IMR-90 (cell line): ENCODE data around the gene AK3. TPM values are rescaled to one million over a fixed set of nuclear protein-coding genes. Genes with fewer than 3 reads are reported as not detected.

Source experiments
- ATAC-seq: fragments of 200-7000 bp; cut with Tn5 transposase; 2 replicates; pipeline ENCODE4 v1.9.1; 2020; ENCODE audit warnings: low read depth, mild to moderate bottlenecking, moderate library complexity
- BruUV-seq: library from RNA; stranded (reverse); fragments of 400-500 nt; replicated peaks from 2 replicates; lab custom pipeline; 2021; lab: Mats Ljungman, UMichigan
- CTCF ChIA-PET: fragments of 300-600 bp; formaldehyde crosslinking; extraction: SDS; loops from one replicate; lab custom pipeline; 2021; ENCODE audit warnings: antibody characterized with exemption; lab: Yijun Ruan, JAX
- POLR2A ChIA-PET: fragments of 300-600 bp; sonication (Branson Sonifier 250); formaldehyde crosslinking; loops from one replicate; lab custom pipeline; 2022; ENCODE audit warnings: antibody characterized with exemption; ENCODE audit not compliant: unreplicated experiment; lab: Charles Lee
- DNase-seq: peaks from one replicate; pipeline ENCODE4 v3.0.0; 2013
- H2AFZ ChIP-seq: replicated peaks from 2 replicates; pipeline ENCODE3; 2013; ENCODE audit warnings: low read length, mild to moderate bottlenecking; ENCODE audit not compliant: poor library complexity
- H2AK5ac ChIP-seq: 2 replicates; pipeline ENCODE4 v1.6.1; 2013; ENCODE audit warnings: low read depth, low read length, inconsistent platforms
- H2AK9ac ChIP-seq: replicated peaks from 2 replicates; pipeline ENCODE3; 2013; ENCODE audit warnings: mild to moderate bottlenecking, low read depth, low read length, moderate library complexity; ENCODE audit not compliant: poor library complexity
- H2BK120ac ChIP-seq: 2 replicates; pipeline ENCODE4 v1.6.1; 2013; ENCODE audit warnings: low read depth, low read length, inconsistent platforms
- H2BK15ac ChIP-seq: 3 replicates; pipeline ENCODE4 v1.6.1; 2013; ENCODE audit warnings: low read depth, low read length, inconsistent platforms
- H2BK20ac ChIP-seq: 2 replicates; pipeline ENCODE4 v1.6.1; 2013; ENCODE audit warnings: low read depth, mild to moderate bottlenecking, inconsistent platforms, low read length, moderate library complexity
- H2BK5ac ChIP-seq: 2 replicates; pipeline ENCODE4 v1.6.1; 2013; ENCODE audit warnings: mild to moderate bottlenecking, low read depth, low read length, inconsistent platforms; ENCODE audit not compliant: poor library complexity, severe bottlenecking
- H3K14ac ChIP-seq: replicated peaks from 2 replicates; pipeline ENCODE4 v1.6.1; 2013; ENCODE audit warnings: low read depth, low read length, inconsistent platforms
- H3K18ac ChIP-seq: 2 replicates; pipeline ENCODE4 v1.6.1; 2013; ENCODE audit warnings: low read depth, low read length, control low read depth
- H3K23ac ChIP-seq: 2 replicates; pipeline ENCODE4 v1.6.1; 2013; ENCODE audit warnings: low read depth, low read length, inconsistent platforms
- H3K27ac ChIP-seq: 2 replicates; pipeline ENCODE4 v1.5.1; 2013; ENCODE audit warnings: mild to moderate bottlenecking, control low read depth, low read length; ENCODE audit not compliant: insufficient read depth
- H3K27me3 ChIP-seq: 2 replicates; pipeline ENCODE4 v1.6.1; 2013; ENCODE audit warnings: low read length; ENCODE audit not compliant: control insufficient read depth, insufficient read depth
- H3K36me3 ChIP-seq: 2 replicates; pipeline ENCODE4 v1.6.1; 2013; ENCODE audit warnings: low read length, mixed read lengths; ENCODE audit not compliant: control insufficient read depth, insufficient read depth
- H3K4ac ChIP-seq: 2 replicates; pipeline ENCODE4 v1.6.1; 2013; ENCODE audit warnings: low read depth, low read length, inconsistent platforms
- H3K4me1 ChIP-seq: 2 replicates; pipeline ENCODE4 v1.6.1; 2013; ENCODE audit warnings: low read length, mixed read lengths; ENCODE audit not compliant: control insufficient read depth, insufficient read depth
- H3K4me2 ChIP-seq: 2 replicates; pipeline ENCODE4 v1.6.1; 2013; ENCODE audit warnings: low read depth, mild to moderate bottlenecking, control low read depth, low read length, moderate library complexity
- H3K4me3 ChIP-seq: 2 replicates; pipeline ENCODE4 v1.5.1; 2013; ENCODE audit warnings: low read depth, mild to moderate bottlenecking, control low read depth, low read length, moderate library complexity; ENCODE audit not compliant: insufficient read depth
- H3K56ac ChIP-seq: 2 replicates; pipeline ENCODE4 v1.6.1; 2013; ENCODE audit warnings: low read length, inconsistent platforms; ENCODE audit not compliant: insufficient read depth; ENCODE audit errors: extremely low read depth
- H3K79me1 ChIP-seq, 2 experiments: 2 replicates each; pipeline ENCODE4 v1.6.1; 2013; ENCODE audit warnings: low read length in 2 of 2, inconsistent platforms in 1 of 2, low read depth in 1 of 2
- H3K9ac ChIP-seq: 2 replicates; pipeline ENCODE4 v1.6.1; 2013; ENCODE audit warnings: low read depth, low read length, control low read depth
- H3K9me1 ChIP-seq: 2 replicates; pipeline ENCODE4 v1.6.1; 2013; ENCODE audit warnings: low read length, inconsistent platforms; ENCODE audit not compliant: insufficient read depth
- H3K9me3 ChIP-seq: 2 replicates; pipeline ENCODE4 v1.6.1; 2013; ENCODE audit warnings: low read length; ENCODE audit not compliant: control insufficient read depth, insufficient read depth
- H4K20me1 ChIP-seq: 2 replicates; pipeline ENCODE4 v1.6.1; 2013; ENCODE audit warnings: low read length, inconsistent platforms; ENCODE audit not compliant: insufficient read depth
- H4K5ac ChIP-seq: 2 replicates; pipeline ENCODE4 v1.6.1; 2013; ENCODE audit warnings: mild to moderate bottlenecking, low read depth, low read length, control low read depth
- H4K8ac ChIP-seq, 2 experiments: 2 replicates each; pipeline ENCODE4 v1.6.1; 2013; ENCODE audit warnings: low read depth in 2 of 2, low read length in 2 of 2, control low read depth in 1 of 2, inconsistent platforms in 1 of 2
- H4K91ac ChIP-seq: 2 replicates; pipeline ENCODE4 v1.6.1; 2013; ENCODE audit warnings: low read depth, low read length, inconsistent platforms; ENCODE audit not compliant: insufficient read depth
- CEBPB ChIP-seq: IDR thresholded peaks from 2 replicates; pipeline ENCODE4 v1.6.1; 2012; ENCODE audit warnings: low read depth, low read length, improper control_type of control experiment
- CHD1 ChIP-seq: IDR thresholded peaks from 2 replicates; pipeline ENCODE4 v1.6.1; 2012; ENCODE audit warnings: low read depth, low read length, improper control_type of control experiment
- FOS ChIP-seq: fragments of 150-350 bp; IDR thresholded peaks from 2 replicates; pipeline ENCODE4 v1.6.1; 2016; ENCODE audit warnings: low read depth, low read length
- MAFK ChIP-seq: IDR thresholded peaks from 2 replicates; pipeline ENCODE4 v1.6.1; 2012; ENCODE audit warnings: low read depth, low read length, improper control_type of control experiment
- MAZ ChIP-seq: IDR thresholded peaks from 2 replicates; pipeline ENCODE4 v1.6.1; 2012; ENCODE audit warnings: low read depth, mild to moderate bottlenecking, low read length, improper control_type of control experiment, moderate library complexity, borderline replicate concordance
- MXI1 ChIP-seq: IDR thresholded peaks from 2 replicates; pipeline ENCODE4 v1.6.1; 2012; ENCODE audit warnings: low read depth, mild to moderate bottlenecking, low read length, moderate library complexity, borderline replicate concordance
- NFE2L2 ChIP-seq: fragments of 150-350 bp; IDR thresholded peaks from 2 replicates; pipeline ENCODE4 v1.6.1; 2016; ENCODE audit warnings: low read depth, mild to moderate bottlenecking, low read length
- POLR2A ChIP-seq: IDR thresholded peaks from 2 replicates; pipeline ENCODE4 v1.6.1; 2012; ENCODE audit warnings: mild to moderate bottlenecking, low read depth, low read length
- RAD21 ChIP-seq: IDR thresholded peaks from 2 replicates; pipeline ENCODE4 v1.6.1; 2012; ENCODE audit warnings: low read length, improper control_type of control experiment
- RCOR1 ChIP-seq: IDR thresholded peaks from 2 replicates; pipeline ENCODE4 v1.6.1; 2012; ENCODE audit warnings: mild to moderate bottlenecking, low read length, improper control_type of control experiment; ENCODE audit not compliant: insufficient replicate concordance
- RFX5 ChIP-seq: IDR thresholded peaks from 2 replicates; pipeline ENCODE4 v1.8.0; 2012; ENCODE audit warnings: low read depth, mild to moderate bottlenecking, low read length, moderate library complexity
- SMC3 ChIP-seq: fragments of 150-350 bp; IDR thresholded peaks from 2 replicates; pipeline ENCODE4 v1.6.1; 2016; ENCODE audit warnings: low read depth, mild to moderate bottlenecking, antibody characterized with exemption, low read length, moderate library complexity
- WGBS, 2 experiments: methylation state at CpG; one replicate each; pipeline versions ENCODE4 v1.1.5 to v1.1.7; 2013; ENCODE audit warnings: missing lambda C conversion rate in 2 of 2; ENCODE audit not compliant: insufficient read length in 1 of 2; ENCODE audit errors: extremely low coverage in 2 of 2; 5-methylcytosine and 5-hydroxymethylcytosine counted together
- dilution Hi-C: fragments of 300-500 bp; cut with HindIII; formaldehyde crosslinking; loops from one replicate; pipeline ENCODE4 v1.14.3; 2018; ENCODE audit warnings: low sequenced_read_pairs; ENCODE audit not compliant: unreplicated experiment
- in situ Hi-C: fragments of 300-500 bp; cut with MboI; formaldehyde crosslinking; loops from 3 replicates; pipeline ENCODE4 v1.14.3; 2019; ENCODE audit warnings: low sequenced_read_pairs, inconsistent platforms, mixed read lengths
- intact Hi-C: fragments of 100-400 bp; cut with micrococcal nuclease; formaldehyde crosslinking; loops from 2 replicates; pipeline ENCODE4 v1.10.0; 2022
- polyA plus RNA-seq, 3 experiments: library from polyadenylated mRNA; depleted of rRNA; stranded (reverse); fragments of >200 nt; gene quantifications; 2 replicates each; pipeline ENCODE4 v1.2.3, GENCODE V29; 2012; ENCODE audit warnings: low replicate concordance in 1 of 3
- total RNA-seq: library from RNA; depleted of rRNA; stranded (reverse); fragments of >200 nt; gene quantifications from 2 replicates; pipeline ENCODE4 v1.2.3, GENCODE V29; 2012
- TF ChIP-seq, protein P1 (sequence below): fragments of 150-350 bp; IDR thresholded peaks from 2 replicates; pipeline ENCODE4 v1.6.1; 2017; ENCODE audit warnings: mild to moderate bottlenecking, antibody characterized with exemption, low read length, low read depth
- TF ChIP-seq, protein P2 (sequence below): conservative IDR thresholded peaks from 2 replicates; pipeline ENCODE4 v1.5.1; 2012; ENCODE audit warnings: mild to moderate bottlenecking, low read depth, low read length, improper control_type of control experiment

AK3 gene
- total and polyA plus RNA-seq, 2 of the 4 experiments (the other 2 are of a cell fraction): 24.7 to 26.2 TPM

GRCh38 chr9:4679268-4680172 is 61.5 kb downstream of the AK3 start, which contains the start of gene CDC37L1:
Gene CDC37L1 (plus strand): TSS chr9:4679569. CDS start chr9:4679768, 199 bp downstream.
- BruUV-seq: no TSS peak
- H2AK9ac ChIP-seq: peak within 1 kb of the TSS; percentile 88
- TF ChIP-seq RAD21 (peak; percentile 42; the same call in 1 of the 2 replicates), RCOR1 (no peak), RFX5 (no peak), CEBPB (peak; percentile 29; the same call in 1 of the 2 replicates), NFE2L2 (no peak), MXI1 (peak; percentile 68; the same call in 1 of the 2 replicates), CHD1 (no peak; the same call in 1 of the 2 replicates), POLR2A (peak; percentile 94), MAFK (no peak), SMC3 (peak; percentile 34), FOS (no peak), MAZ (peak; percentile 70; the same call in 1 of the 2 replicates)
- TF ChIP-seq, protein P1, sequence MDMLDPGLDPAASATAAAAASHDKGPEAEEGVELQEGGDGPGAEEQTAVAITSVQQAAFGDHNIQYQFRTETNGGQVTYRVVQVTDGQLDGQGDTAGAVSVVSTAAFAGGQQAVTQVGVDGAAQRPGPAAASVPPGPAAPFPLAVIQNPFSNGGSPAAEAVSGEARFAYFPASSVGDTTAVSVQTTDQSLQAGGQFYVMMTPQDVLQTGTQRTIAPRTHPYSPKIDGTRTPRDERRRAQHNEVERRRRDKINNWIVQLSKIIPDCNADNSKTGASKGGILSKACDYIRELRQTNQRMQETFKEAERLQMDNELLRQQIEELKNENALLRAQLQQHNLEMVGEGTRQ: no peak
- TF ChIP-seq, protein P2, sequence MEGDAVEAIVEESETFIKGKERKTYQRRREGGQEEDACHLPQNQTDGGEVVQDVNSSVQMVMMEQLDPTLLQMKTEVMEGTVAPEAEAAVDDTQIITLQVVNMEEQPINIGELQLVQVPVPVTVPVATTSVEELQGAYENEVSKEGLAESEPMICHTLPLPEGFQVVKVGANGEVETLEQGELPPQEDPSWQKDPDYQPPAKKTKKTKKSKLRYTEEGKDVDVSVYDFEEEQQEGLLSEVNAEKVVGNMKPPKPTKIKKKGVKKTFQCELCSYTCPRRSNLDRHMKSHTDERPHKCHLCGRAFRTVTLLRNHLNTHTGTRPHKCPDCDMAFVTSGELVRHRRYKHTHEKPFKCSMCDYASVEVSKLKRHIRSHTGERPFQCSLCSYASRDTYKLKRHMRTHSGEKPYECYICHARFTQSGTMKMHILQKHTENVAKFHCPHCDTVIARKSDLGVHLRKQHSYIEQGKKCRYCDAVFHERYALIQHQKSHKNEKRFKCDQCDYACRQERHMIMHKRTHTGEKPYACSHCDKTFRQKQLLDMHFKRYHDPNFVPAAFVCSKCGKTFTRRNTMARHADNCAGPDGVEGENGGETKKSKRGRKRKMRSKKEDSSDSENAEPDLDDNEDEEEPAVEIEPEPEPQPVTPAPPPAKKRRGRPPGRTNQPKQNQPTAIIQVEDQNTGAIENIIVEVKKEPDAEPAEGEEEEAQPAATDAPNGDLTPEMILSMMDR: peak; percentile 59

More at GRCh38 chr9:4679268-4680172, 61.5 kb downstream of the AK3 start, which contains the start of gene CDC37L1:
- Histone ChIP-seq H2AFZ (peak within 1 kb of the TSS; percentile 99), H2BK15ac (0 out of 3 replicates have a peak within 1 kb of the TSS, but pooled peaks have one; percentile 9), H2BK5ac (peak within 1 kb of the TSS; percentile 92), H3K9me1 (peaks cover 2% of the 10 kb centered on the region), H3K36me3 (no peaks in the 10 kb centered on the region), H4K5ac (peak within 1 kb of the TSS; percentile 79), H3K27ac (peak within 1 kb of the TSS; percentile 93), H2BK20ac (peak within 1 kb of the TSS; percentile 4), H3K23ac (peak within 1 kb of the TSS; percentile 59), H4K8ac (peak within 1 kb of the TSS; percentile 78 to 81), H3K9me3 (no peaks in the 10 kb centered on the region), H3K56ac (peak within 1 kb of the TSS; percentile 92), H3K18ac (peak within 1 kb of the TSS; percentile 85), H3K27me3 (no peaks in the 10 kb centered on the region), H3K9ac (peak within 1 kb of the TSS; percentile 96), H4K20me1 (no peaks in the 10 kb centered on the region; the same call in 1 of the 2 replicates), H3K4me1 (peaks cover 7% of the 10 kb centered on the region), H3K4me3 (peak within 1 kb of the TSS; percentile 60), H3K79me1 (peaks cover 11 to 31% of the 10 kb centered on the region in 2 experiments), H3K4ac (peak within 1 kb of the TSS; percentile 71), H2BK120ac (peak within 1 kb of the TSS; percentile 55), H3K4me2 (peak within 1 kb of the TSS; percentile 97), H4K91ac (peak within 1 kb of the TSS; percentile 67), H2AK5ac (peak within 1 kb of the TSS; percentile 35), H3K14ac (peak within 1 kb of the TSS; percentile 91)
- ATAC-seq (peak; percentile 92), DNase-seq (peak; percentile 94)
- WGBS, 2 experiments: 1% methylated on average over 15 of the region's 66 CpGs; no CpG with 5 or more reads in 1 of the 2 experiments
- dilution Hi-C loops: no loop called here
- CTCF ChIA-PET: interaction anchor here (0.6 to 1.4 kb wide), 3 partner anchors 9 to 977 kb away, joined by 3 read pairs; no protein-coding TSS in a partner anchor
- in situ Hi-C loops: loop anchor here (25.0 kb wide), 1 partner anchor 567 kb away; no protein-coding TSS in a partner anchor
- POLR2A ChIA-PET: interaction anchor here (0.6 kb wide), 1 partner anchor 339 kb away, joined by 7 read pairs; no protein-coding TSS in a partner anchor
- intact Hi-C loops: loop anchor here (5.0 kb wide), 1 partner anchor 48 kb away; no protein-coding TSS in a partner anchor
